Panc1 (cell line): ENCODE measurements around the gene USP33. TPM values are rescaled to one million over a fixed set of nuclear protein-coding genes. Genes with fewer than 3 reads are reported as not detected.

ENCODE experiments used
- ATAC-seq: fragments of 200-7000 bp; cut with Tn5 transposase; 2 replicates; pipeline ENCODE4 v1.9.1; 2020; ENCODE audit warnings: mild to moderate bottlenecking, moderate library complexity
- BruUV-seq: library from RNA; stranded (reverse); fragments of 400-500 nt; replicated peaks from 2 replicates; lab custom pipeline; 2021; lab: Mats Ljungman, UMichigan
- CTCF ChIA-PET: fragments of 300-600 bp; sonication (Branson Sonifier 250); formaldehyde crosslinking; loops from one replicate; lab custom pipeline; 2022; ENCODE audit warnings: antibody characterized with exemption; lab: Charles Lee
- POLR2A ChIA-PET: fragments of 300-600 bp; sonication (Branson Sonifier 250); formaldehyde crosslinking; loops from one replicate; lab custom pipeline; 2022; ENCODE audit warnings: antibody characterized with exemption; lab: Charles Lee
- DNase-seq: peaks from one replicate; pipeline ENCODE4 v3.0.0-alpha.2; 2010; ENCODE audit warnings: low read depth, low spot score
- H3K27ac ChIP-seq: 2 replicates; pipeline ENCODE4 v1.5.1; 2011; ENCODE audit warnings: mild to moderate bottlenecking, low read length, inconsistent platforms
- H3K27me3 ChIP-seq: fragments of 200-500 bp; sonication (Bioruptor generic); 2 replicates; pipeline ENCODE4 v1.6.0; 2014; ENCODE audit warnings: low read length, inconsistent platforms; ENCODE audit not compliant: control insufficient read depth, insufficient read depth
- H3K36me3 ChIP-seq: fragments of 200-500 bp; sonication (Bioruptor generic); 2 replicates; pipeline ENCODE4 v1.5.1; 2014; ENCODE audit warnings: inconsistent platforms, mild to moderate bottlenecking, low read length, moderate library complexity; ENCODE audit not compliant: control insufficient read depth, insufficient read depth
- H3K4me1 ChIP-seq: 2 replicates; pipeline ENCODE4 v1.5.1; 2011; ENCODE audit warnings: inconsistent platforms, mild to moderate bottlenecking, low read length, moderate library complexity; ENCODE audit not compliant: control insufficient read depth, insufficient read depth
- H3K4me3 ChIP-seq, 2 experiments: 2 replicates each; pipeline ENCODE4 v1.5.1; 2011 to 2012; ENCODE audit warnings: low read depth in 2 of 2, low read length in 2 of 2, mild to moderate bottlenecking in 2 of 2, inconsistent platforms in 1 of 2, moderate library complexity in 1 of 2
- H3K9me3 ChIP-seq: fragments of 200-500 bp; sonication (Bioruptor generic); 2 replicates; pipeline ENCODE4 v1.5.1; 2014; ENCODE audit warnings: low read depth, mild to moderate bottlenecking, inconsistent platforms, low read length, moderate library complexity; ENCODE audit not compliant: control insufficient read depth, insufficient read depth
- CTCF ChIP-seq: fragments of 450-650 bp; IDR thresholded peaks from 2 replicates; pipeline ENCODE4 v1.5.1; 2017; ENCODE audit warnings: mild to moderate bottlenecking
- POLR2AphosphoS5 ChIP-seq: IDR thresholded peaks from 2 replicates; pipeline ENCODE4 v1.6.1; 2012; ENCODE audit warnings: mild to moderate bottlenecking, low read depth, low read length, moderate library complexity
- SIN3A ChIP-seq: IDR thresholded peaks from 2 replicates; pipeline ENCODE4 v1.6.1; 2012; ENCODE audit warnings: low read depth, mild to moderate bottlenecking, low read length, moderate library complexity, borderline replicate concordance; ENCODE audit not compliant: insufficient read depth
- TCF7L2 ChIP-seq: IDR thresholded peaks from 2 replicates; pipeline ENCODE4 v1.6.1; 2011; ENCODE audit warnings: mild to moderate bottlenecking, low read depth, low read length, inconsistent platforms
- in situ Hi-C: cut with HindIII; loops from 2 replicates; pipeline ENCODE4 v1.10.0; 2016; ENCODE audit warnings: low sequenced_read_pairs, low pct_unique_long_range_greater_than_20kb
- intact Hi-C: fragments of 100-400 bp; cut with micrococcal nuclease; formaldehyde crosslinking; loops from one replicate; pipeline ENCODE4 v1.10.0; 2022; ENCODE audit not compliant: unreplicated experiment
- total RNA-seq: library from RNA; stranded (reverse); gene quantifications from one replicate; pipeline ENCODE4 v1.2.1, GENCODE V29; 2021; ENCODE audit not compliant: unreplicated experiment
- TF ChIP-seq, protein P1 (sequence below), 2 experiments: IDR thresholded peaks; 2 replicates each; pipeline ENCODE4 v1.6.1; 2011 to 2012; ENCODE audit warnings: low read depth in 2 of 2, control low read depth in 1 of 2, low read length in 1 of 2, mild to moderate bottlenecking in 1 of 2, moderate library complexity in 1 of 2; ENCODE audit not compliant: insufficient read depth in 1 of 2

Gene USP33
- total RNA-seq, 1 experiment from 2014 or later: 52.2 TPM

DNA sequence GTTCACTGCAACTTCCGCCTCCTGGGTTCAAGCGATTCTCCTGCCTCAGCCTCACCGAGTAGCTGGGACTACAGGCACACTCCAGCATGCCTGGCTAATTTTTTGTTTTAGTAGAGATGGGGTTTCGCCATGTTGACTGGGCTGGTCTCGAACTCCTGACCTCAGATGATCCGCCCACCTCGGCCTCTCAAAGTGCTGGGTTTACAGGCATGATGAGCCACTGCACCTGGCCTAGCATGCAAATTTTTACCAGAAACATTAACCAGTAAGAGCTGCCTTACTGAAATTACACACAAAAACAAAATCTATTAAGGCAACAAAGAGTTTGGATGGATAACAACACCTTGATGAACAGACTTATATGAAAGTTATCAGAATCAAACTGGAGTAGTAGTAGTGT is 89.3 kb downstream of the USP33 start:
- intact Hi-C loops (no loop called here), in situ Hi-C loops (no loop called here)
- ChIA-PET POLR2A (no interaction called here), CTCF (interaction anchor here (0.6 kb wide), 1 partner anchor 39 kb away, joined by 4 read pairs; no protein-coding TSS in a partner anchor)
- ATAC-seq (no peak), DNase-seq (no peak)
- BruUV-seq: no TSS peak
- H3K4me1 ChIP-seq: peaks cover 30% of the 10 kb centered on the region
- H3K27ac ChIP-seq: no peak overlapping the region
- H3K4me3 ChIP-seq: no peak overlapping the region
- TF ChIP-seq TCF7L2 (no peak), POLR2AphosphoS5 (no peak), CTCF (no peak), SIN3A (no peak)
- TF ChIP-seq, protein P1, sequence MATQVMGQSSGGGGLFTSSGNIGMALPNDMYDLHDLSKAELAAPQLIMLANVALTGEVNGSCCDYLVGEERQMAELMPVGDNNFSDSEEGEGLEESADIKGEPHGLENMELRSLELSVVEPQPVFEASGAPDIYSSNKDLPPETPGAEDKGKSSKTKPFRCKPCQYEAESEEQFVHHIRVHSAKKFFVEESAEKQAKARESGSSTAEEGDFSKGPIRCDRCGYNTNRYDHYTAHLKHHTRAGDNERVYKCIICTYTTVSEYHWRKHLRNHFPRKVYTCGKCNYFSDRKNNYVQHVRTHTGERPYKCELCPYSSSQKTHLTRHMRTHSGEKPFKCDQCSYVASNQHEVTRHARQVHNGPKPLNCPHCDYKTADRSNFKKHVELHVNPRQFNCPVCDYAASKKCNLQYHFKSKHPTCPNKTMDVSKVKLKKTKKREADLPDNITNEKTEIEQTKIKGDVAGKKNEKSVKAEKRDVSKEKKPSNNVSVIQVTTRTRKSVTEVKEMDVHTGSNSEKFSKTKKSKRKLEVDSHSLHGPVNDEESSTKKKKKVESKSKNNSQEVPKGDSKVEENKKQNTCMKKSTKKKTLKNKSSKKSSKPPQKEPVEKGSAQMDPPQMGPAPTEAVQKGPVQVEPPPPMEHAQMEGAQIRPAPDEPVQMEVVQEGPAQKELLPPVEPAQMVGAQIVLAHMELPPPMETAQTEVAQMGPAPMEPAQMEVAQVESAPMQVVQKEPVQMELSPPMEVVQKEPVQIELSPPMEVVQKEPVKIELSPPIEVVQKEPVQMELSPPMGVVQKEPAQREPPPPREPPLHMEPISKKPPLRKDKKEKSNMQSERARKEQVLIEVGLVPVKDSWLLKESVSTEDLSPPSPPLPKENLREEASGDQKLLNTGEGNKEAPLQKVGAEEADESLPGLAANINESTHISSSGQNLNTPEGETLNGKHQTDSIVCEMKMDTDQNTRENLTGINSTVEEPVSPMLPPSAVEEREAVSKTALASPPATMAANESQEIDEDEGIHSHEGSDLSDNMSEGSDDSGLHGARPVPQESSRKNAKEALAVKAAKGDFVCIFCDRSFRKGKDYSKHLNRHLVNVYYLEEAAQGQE (IDR thresholded peaks at IDR 0.05; ENCODE audit: insufficient read depth in 1 of 2, low read depth in 2 of 2, low read length in 1 of 2): no peak
- no peaks in the 10 kb centered on the region for H3K9me3 ChIP-seq
- H3K36me3 ChIP-seq: no peaks in the 10 kb centered on the region; the same call in 1 of the 2 replicates
- no peaks in the 10 kb centered on the region for H3K27me3 ChIP-seq

- H3K36me3 ChIP-seq: no peaks in the 10 kb centered on the region
- TF ChIP-seq, protein P1 (IDR thresholded peaks at IDR 0.05; ENCODE audit: insufficient read depth in 1 of 2, low read depth in 2 of 2, low read length in 1 of 2): no peak
- TF ChIP-seq POLR2AphosphoS5 (no peak), TCF7L2 (no peak), SIN3A (no peak), CTCF (no peak)
- peaks cover 26% of the 10 kb centered on the region for H3K4me1 ChIP-seq
- H3K27me3 ChIP-seq: no peaks in the 10 kb centered on the region
- ChIA-PET CTCF (interaction anchor here (0.7 kb wide), 1 partner anchor 231 kb away, joined by 6 read pairs; no protein-coding TSS in a partner anchor), POLR2A (interaction anchor here (0.7 kb wide), 1 partner anchor 30 kb away, joined by 6 read pairs; no protein-coding TSS in a partner anchor)
- ATAC-seq (no peak), DNase-seq (no peak)
- H3K9me3 ChIP-seq: no peaks in the 10 kb centered on the region
- no peak overlapping the region for H3K4me3 ChIP-seq
- BruUV-seq: no TSS peak
- intact Hi-C loops: no loop called here
- H3K27ac ChIP-seq: no peak overlapping the region
- in situ Hi-C loops: no loop called here
Measured at GRCh38 chr1:77668924-77669449, 90.7 kb downstream of the USP33 start.
